Small intestine (tissue), 7 donors: Measurements from ENCODE around the gene TMEM129. TPM values are rescaled to one million over a fixed set of nuclear protein-coding genes. Genes with fewer than 3 reads are reported as not detected.
"Not testable (repeated sequence)": the region's sequence is repeated elsewhere in the genome, so short reads cannot be mapped to it uniquely, and the experiment has no call there.

Experiments
- DNase-seq, 2 donors: peaks; one replicate each; pipeline versions ENCODE4 v3.0.0 to v3.0.0-alpha.2; 2013
- FAIRE-seq: peaks from 2 replicates; lab custom pipeline; 2012; peaks lifted over from hg19 to GRCh38; lab: Jason Lieb, UNC
- H3K27ac ChIP-seq, 3 donors: one replicate each; pipeline ENCODE4 v1.5.1; 2013; ENCODE audit warnings: low read length in 2 of 3, mild to moderate bottlenecking in 2 of 3, control low read depth in 1 of 3, inconsistent platforms in 1 of 3, low read depth in 1 of 3, moderate library complexity in 1 of 3
- H3K27me3 ChIP-seq, 3 donors: one replicate each; pipeline ENCODE4 v1.6.1; 2013; ENCODE audit warnings: low read length in 3 of 3, inconsistent platforms in 1 of 3; ENCODE audit not compliant: control insufficient read depth in 3 of 3, insufficient read depth in 3 of 3
- H3K36me3 ChIP-seq, 3 donors: one replicate each; pipeline ENCODE4 v1.6.1; 2013; ENCODE audit warnings: low read length in 3 of 3, inconsistent platforms in 1 of 3, low read depth in 1 of 3, mild to moderate bottlenecking in 1 of 3, moderate library complexity in 1 of 3; ENCODE audit not compliant: control insufficient read depth in 3 of 3, insufficient read depth in 2 of 3
- H3K4me1 ChIP-seq, 3 donors: one replicate each; pipeline ENCODE4 v1.6.1; 2013; ENCODE audit warnings: low read length in 2 of 3, inconsistent platforms in 1 of 3, low read depth in 1 of 3, mild to moderate bottlenecking in 1 of 3, moderate library complexity in 1 of 3; ENCODE audit not compliant: control insufficient read depth in 3 of 3, insufficient read depth in 2 of 3
- H3K4me3 ChIP-seq, 3 donors: one replicate each; pipeline ENCODE4 v1.5.1; 2013; ENCODE audit warnings: low read length in 3 of 3, control low read depth in 1 of 3, inconsistent platforms in 1 of 3, low read depth in 1 of 3, mild to moderate bottlenecking in 1 of 3, moderate library complexity in 1 of 3
- H3K9me3 ChIP-seq, 2 donors: one replicate each; pipeline ENCODE4 v1.6.1; 2013; ENCODE audit warnings: low read depth in 1 of 2, low read length in 1 of 2; ENCODE audit not compliant: control insufficient read depth in 2 of 2, insufficient read depth in 1 of 2
- WGBS, 3 donors: extraction: QIAGEN DNeasy Blood & Tissue Kit; methylation state at CpG; one replicate each; pipeline ENCODE4 v1.1.7; 2013; 5-methylcytosine and 5-hydroxymethylcytosine counted together
- polyA plus RNA-seq, 4 donors: library from polyadenylated mRNA; stranded (reverse) in 3 of 4; unstranded in 1 of 4; fragments of 200-250 nt in 3 of 4; fragments of 120-200 nt in 1 of 4; gene quantifications; one replicate each; pipeline versions ENCODE4 v1.2.1 to v1.2.3, GENCODE V29; 2013
- donor health status: healthy with polysubstance abuse.
- donor health status: control.
- donor health status: control.
- donor health status: Bipolar disorder and iron deficiency.
- donor health status: healthy.

TMEM129 gene
- polyA plus RNA-seq, 4 donors = 18.6 to 47.2 (median 26.0) TPM

- Histone ChIP-seq H3K4me3 (no peak overlapping the region), H3K36me3 (no peaks in the 10 kb centered on the region), H3K27ac (no peak overlapping the region), H3K27me3 (no peaks in the 10 kb centered on the region), H3K9me3 (no peaks in the 10 kb centered on the region), H3K4me1 (no peaks in the 10 kb centered on the region)
- 77 to 84% (median 79%) methylated on average over 10 of the region's 10 CpGs for WGBS, 3 donors
- FAIRE-seq = no peak
- DNase-seq = no peak
Measured at GRCh38 chr4:1675802-1676137, 45.4 kb downstream of the TMEM129 start.

GRCh38 chr4:1675136-1675801 is 45.9 kb downstream of the TMEM129 start:
- no peaks in the 10 kb centered on the region for H3K27me3 ChIP-seq
- no peak for FAIRE-seq
- no peak overlapping the region for H3K4me3 ChIP-seq
- no peaks in the 10 kb centered on the region for H3K36me3 ChIP-seq
- no peak for DNase-seq
- H3K27ac ChIP-seq = no peak overlapping the region
- 80 to 84% (median 81%) methylated on average over 17 to 19 of the region's 19 CpGs for WGBS, 3 donors
- H3K9me3 ChIP-seq = no peaks in the 10 kb centered on the region
- H3K4me1 ChIP-seq = no peaks in the 10 kb centered on the region

- Histone ChIP-seq H3K36me3 (no peaks in the 10 kb centered on the region), H3K4me1 (no peaks in the 10 kb centered on the region), H3K27ac (no peak overlapping the region), H3K4me3 (no peak overlapping the region), H3K9me3 (no peaks in the 10 kb centered on the region), H3K27me3 (no peaks in the 10 kb centered on the region)
- no peak for FAIRE-seq
- DNase-seq = no peak
- 71 to 72% (median 71%) methylated on average over 9 of the region's 9 CpGs for WGBS, 3 donors
Measured at GRCh38 chr4:1674682-1675081, 46.4 kb downstream of the TMEM129 start.

GRCh38 chr4:1673671-1674070 is 47.5 kb downstream of the TMEM129 start:
- no peaks in the 10 kb centered on the region for H3K36me3 ChIP-seq
- 89 to 91% (median 91%) methylated on average over 20 of the region's 20 CpGs for WGBS, 3 donors
- no peaks in the 10 kb centered on the region for H3K27me3 ChIP-seq
- FAIRE-seq (no peak), DNase-seq (no peak)
- H3K4me3 ChIP-seq = no peak overlapping the region
- no peaks in the 10 kb centered on the region for H3K9me3 ChIP-seq
- no peaks in the 10 kb centered on the region for H3K4me1 ChIP-seq
- no peak overlapping the region for H3K27ac ChIP-seq

GRCh38 chr4:1671011-1671410 is 50.1 kb downstream of the TMEM129 start:
- H3K27ac ChIP-seq, DNase-seq, FAIRE-seq, H3K9me3 ChIP-seq, H3K4me1 ChIP-seq, H3K4me3 ChIP-seq, H3K36me3 ChIP-seq, H3K27me3 ChIP-seq: not testable (repeated sequence)
- 91 to 94% (median 91%) methylated on average over 20 of the region's 20 CpGs for WGBS, 3 donors

GRCh38 chr4:1670279-1670678 is 50.8 kb downstream of the TMEM129 start:
- WGBS, 3 donors = 91 to 92% (median 91%) methylated on average over 11 of the region's 11 CpGs
- Histone ChIP-seq H3K4me3 (no peak overlapping the region), H3K27ac (no peak overlapping the region), H3K4me1 (no peaks in the 10 kb centered on the region), H3K36me3 (no peaks in the 10 kb centered on the region), H3K9me3 (no peaks in the 10 kb centered on the region), H3K27me3 (no peaks in the 10 kb centered on the region)
- DNase-seq = no peak
- FAIRE-seq = no peak

GRCh38 chr4:1669850-1670249 is 51.3 kb downstream of the TMEM129 start:
- WGBS, 3 donors = 90 to 91% (median 90%) methylated on average over 21 of the region's 21 CpGs
- no peak for DNase-seq
- no peak overlapping the region for H3K4me3 ChIP-seq
- H3K27me3 ChIP-seq = no peaks in the 10 kb centered on the region
- no peaks in the 10 kb centered on the region for H3K4me1 ChIP-seq
- no peak overlapping the region for H3K27ac ChIP-seq
- no peaks in the 10 kb centered on the region for H3K9me3 ChIP-seq
- no peak for FAIRE-seq
- no peaks in the 10 kb centered on the region for H3K36me3 ChIP-seq

- FAIRE-seq = no peak
- no peak for DNase-seq
Measured at GRCh38 chr4:1669270-1669669, 51.9 kb downstream of the TMEM129 start.

GRCh38 chr4:1668488-1668840 is 52.7 kb downstream of the TMEM129 start:
- H3K9me3 ChIP-seq = no peaks in the 10 kb centered on the region
- no peak overlapping the region for H3K27ac ChIP-seq
- H3K36me3 ChIP-seq = no peaks in the 10 kb centered on the region
- FAIRE-seq (no peak), DNase-seq (no peak)
- H3K27me3 ChIP-seq = no peaks in the 10 kb centered on the region
- no peaks in the 10 kb centered on the region for H3K4me1 ChIP-seq
- H3K4me3 ChIP-seq = no peak overlapping the region
- 72 to 84% (median 73%) methylated on average over 8 of the region's 8 CpGs for WGBS, 3 donors

More at GRCh38 chr4:1669270-1669669, 51.9 kb downstream of the TMEM129 start:
- WGBS, 3 donors = 91 to 95% (median 93%) methylated on average over 12 of the region's 12 CpGs
- Histone ChIP-seq H3K27me3 (no peaks in the 10 kb centered on the region), H3K4me1 (no peaks in the 10 kb centered on the region), H3K36me3 (no peaks in the 10 kb centered on the region), H3K4me3 (no peak overlapping the region), H3K9me3 (no peaks in the 10 kb centered on the region), H3K27ac (no peak overlapping the region)
